ENCODE data around the gene LKAAEAR1.

Gene LKAAEAR1

DNA sequence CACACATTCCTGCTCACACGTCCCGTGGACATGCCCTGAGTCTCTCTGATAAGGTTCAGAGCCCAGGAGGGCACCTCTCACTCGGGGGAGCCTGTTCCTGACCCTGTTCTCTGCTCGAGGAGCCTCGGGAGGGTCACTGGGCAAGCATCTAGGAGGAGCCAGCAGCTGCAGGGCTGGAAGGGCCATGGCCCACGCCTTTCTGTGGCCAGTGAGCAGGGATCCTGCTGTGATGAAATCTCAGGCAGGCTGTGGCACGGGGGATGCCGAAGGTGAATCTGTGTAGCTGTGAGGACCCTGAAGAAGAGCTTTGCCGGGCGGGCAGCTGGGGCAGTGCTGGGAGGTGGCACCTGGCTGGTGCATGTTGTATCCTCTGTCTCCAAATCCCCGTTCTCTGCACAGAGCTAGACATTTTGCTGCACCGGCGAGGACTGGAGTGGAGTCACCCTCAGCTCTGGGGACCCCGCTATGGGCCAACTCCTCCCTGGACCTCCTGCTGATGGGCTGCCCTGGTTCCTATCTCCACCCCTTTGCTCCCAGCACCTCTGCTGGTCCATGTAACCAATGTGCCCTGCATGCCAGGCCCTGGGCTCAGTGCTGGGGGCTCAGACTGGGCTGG lies 30.3 kb upstream of the LKAAEAR1 start:
- no peaks in the 10 kb centered on the region for H3K36me3 Mint-ChIP-seq
- H3K27ac Mint-ChIP-seq = no peak overlapping the region
- H3K9me3 Mint-ChIP-seq = no peaks in the 10 kb centered on the region
- no peaks in the 10 kb centered on the region for H3K4me1 Mint-ChIP-seq
- H3K4me3 Mint-ChIP-seq = no peak overlapping the region
- no peaks in the 10 kb centered on the region for H3K27me3 Mint-ChIP-seq

DNA sequence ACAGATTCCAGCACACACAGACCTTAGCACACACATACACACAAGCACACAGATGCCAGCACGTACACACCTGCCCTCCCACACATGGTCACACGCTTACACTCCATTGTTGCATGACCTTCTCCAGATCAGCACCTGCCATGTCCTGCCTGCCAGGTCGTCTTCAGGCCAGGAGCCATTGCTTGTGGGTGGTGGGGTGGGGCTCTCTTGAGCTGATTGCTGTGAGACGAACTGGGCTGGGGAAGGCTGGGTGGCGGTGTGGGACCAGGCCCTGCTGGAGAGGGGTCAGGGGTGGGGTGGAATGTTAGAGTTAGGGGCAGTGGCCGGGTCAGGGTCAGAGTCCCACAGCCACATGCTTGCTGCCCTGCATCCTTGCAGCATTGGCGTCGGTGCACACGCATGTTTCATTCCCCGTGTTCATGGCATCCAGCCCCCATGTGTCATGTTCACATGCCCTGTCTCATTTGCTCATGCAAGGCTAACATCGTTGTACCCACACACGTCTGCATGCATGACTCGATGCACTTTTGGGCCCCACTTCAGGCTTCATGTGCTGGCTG lies 29.7 kb upstream of the LKAAEAR1 start:
- H3K4me1 Mint-ChIP-seq = no peaks in the 10 kb centered on the region

DNA sequence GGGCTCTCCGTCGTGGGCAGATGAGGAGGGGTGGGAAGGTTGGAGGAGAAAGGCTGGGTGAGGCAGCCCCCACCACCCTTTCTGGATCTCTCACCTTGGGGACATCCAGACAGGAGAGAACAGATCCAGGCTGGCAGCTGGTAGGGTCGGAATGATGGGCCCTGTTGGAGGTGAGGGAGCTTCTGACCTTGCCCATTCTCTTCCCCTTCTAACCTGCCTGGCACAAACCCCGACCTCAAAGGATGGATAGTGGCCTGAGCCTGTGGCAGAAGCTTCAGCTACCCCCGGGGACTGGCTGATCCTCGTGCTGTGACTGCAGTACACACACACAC lies 29.2 kb upstream of the LKAAEAR1 start:
- H3K27ac Mint-ChIP-seq = no peak overlapping the region
- H3K4me1 Mint-ChIP-seq = no peaks in the 10 kb centered on the region
- no peaks in the 10 kb centered on the region for H3K9me3 Mint-ChIP-seq
- H3K4me3 Mint-ChIP-seq = no peak overlapping the region
- H3K27me3 Mint-ChIP-seq = no peaks in the 10 kb centered on the region
- no peaks in the 10 kb centered on the region for H3K36me3 Mint-ChIP-seq

More for the DNA sequence above, 29.7 kb upstream of the LKAAEAR1 start:
- Mint-ChIP-seq H3K27me3 (no peaks in the 10 kb centered on the region), H3K27ac (no peak overlapping the region), H3K4me3 (no peak overlapping the region), H3K9me3 (no peaks in the 10 kb centered on the region), H3K36me3 (no peaks in the 10 kb centered on the region)

DNA sequence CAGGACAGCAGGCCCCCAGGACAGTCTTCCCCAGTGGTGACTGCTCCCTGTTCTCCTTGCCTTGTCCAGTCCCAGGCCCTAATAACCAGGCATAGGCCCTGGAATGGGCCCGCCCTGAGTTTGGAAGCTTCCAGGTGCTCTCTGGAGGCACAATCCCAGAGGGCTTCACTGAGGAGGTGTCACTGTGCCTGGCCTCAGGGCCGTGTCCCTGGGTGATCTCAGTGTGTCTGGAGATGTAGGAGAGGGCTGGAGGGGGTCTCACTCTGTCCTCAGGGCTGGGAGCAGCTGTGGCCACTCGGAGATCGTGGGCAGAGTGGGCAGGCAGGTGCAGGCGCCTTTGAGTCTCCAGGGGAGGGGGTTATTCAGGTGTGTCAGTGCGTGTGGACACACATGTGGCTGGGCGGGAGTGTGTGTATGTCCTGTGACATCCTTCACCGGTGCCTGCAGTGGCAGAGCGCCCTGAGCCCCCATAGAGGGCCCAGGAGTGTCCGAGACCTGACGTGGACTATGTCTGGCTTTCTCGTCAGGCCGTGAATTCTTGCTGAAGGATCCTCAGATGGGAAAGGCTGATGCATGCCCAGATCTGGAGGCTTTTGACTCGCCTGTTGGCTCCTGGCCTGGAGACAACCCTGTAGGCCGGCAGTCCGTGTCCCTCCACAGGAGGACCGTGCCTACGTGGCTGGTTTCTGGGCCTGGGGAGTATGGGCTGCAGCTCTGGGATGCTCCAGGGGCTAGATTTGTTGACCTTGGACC lies 28.7 kb upstream of the LKAAEAR1 start:
- H3K4me1 Mint-ChIP-seq = peaks cover 4% of the 10 kb centered on the region
- no peaks in the 10 kb centered on the region for H3K27me3 Mint-ChIP-seq
- H3K36me3 Mint-ChIP-seq = no peaks in the 10 kb centered on the region
- no peaks in the 10 kb centered on the region for H3K9me3 Mint-ChIP-seq
- no peak overlapping the region for H3K27ac Mint-ChIP-seq
- H3K4me3 Mint-ChIP-seq = no peak overlapping the region

DNA sequence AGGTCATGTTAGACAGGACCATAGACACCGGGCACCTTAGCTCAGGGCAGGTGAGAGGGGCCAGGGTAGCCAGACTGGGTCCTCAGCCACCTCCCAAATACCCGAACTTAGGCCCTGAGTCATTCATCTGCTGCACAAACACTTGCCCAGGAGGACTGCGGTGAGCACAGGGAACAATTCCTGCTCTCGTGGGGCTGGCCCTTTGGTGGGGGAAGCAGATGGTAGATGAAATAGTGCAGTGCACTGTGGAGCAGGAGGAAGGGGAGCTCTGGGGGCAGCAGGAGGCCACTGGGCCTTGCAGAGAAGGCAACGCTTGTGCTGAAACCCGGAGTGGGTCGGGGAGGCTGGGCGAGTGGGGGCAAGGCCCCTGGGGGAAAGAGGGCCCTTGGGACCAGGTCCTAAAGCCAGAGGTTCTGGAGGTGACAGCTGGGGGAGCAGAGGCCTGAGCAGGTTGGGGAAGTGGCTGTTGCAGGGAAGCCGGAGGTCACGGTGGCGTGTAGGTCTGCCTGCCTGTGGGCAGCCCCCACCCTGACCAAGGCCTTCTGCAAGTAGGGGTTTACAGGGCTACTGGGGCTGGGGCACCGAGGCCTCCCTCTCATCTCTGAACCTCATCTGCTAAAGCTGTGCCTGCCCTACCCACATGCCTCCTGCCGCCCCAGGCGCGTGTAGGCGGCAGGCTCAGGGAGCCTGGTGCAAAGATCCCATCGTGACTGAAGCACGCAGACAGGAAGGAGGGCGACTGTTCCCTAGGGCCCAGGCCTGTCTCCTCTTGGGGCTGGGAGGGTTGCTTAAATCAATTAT lies 27.8 kb upstream of the LKAAEAR1 start:
- H3K4me3 Mint-ChIP-seq = no peak overlapping the region
- H3K27ac Mint-ChIP-seq = no peak overlapping the region

DNA sequence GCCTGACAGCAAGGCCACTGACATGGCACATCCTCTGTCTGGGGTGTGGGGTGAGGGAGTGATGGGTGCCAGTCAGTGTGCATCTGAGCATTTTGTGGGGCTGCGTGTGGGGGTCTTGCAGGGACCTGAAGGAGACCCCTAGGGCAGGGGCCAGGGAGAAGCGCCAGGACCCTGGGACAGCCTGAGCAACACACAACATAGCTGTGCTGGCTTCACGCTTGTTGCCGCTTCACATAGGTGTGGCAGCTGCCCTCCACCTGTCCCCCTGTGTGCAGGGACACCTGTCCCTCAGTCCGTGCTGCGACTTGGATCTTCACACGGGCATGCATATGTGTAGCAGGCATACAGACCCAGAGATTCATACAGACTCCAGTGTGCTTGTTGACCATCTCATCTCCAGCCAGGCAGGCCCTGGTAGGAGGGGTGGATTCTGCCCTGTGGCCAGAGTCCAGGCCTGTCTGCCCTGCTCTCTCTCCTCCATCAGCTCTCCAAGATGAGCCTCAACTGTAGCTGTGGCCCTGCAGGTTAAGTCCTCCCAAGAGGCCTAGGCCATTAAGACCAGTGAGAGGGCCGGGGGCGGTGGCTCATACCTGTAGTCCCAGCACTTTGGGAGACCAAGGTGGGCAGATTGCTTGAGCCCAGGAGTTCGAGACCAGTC lies 26.3 kb upstream of the LKAAEAR1 start:
- Mint-ChIP-seq H3K4me3 (no peak overlapping the region), H3K27me3 (no peaks in the 10 kb centered on the region), H3K36me3 (no peaks in the 10 kb centered on the region), H3K4me1 (peaks cover 11% of the 10 kb centered on the region), H3K9me3 (no peaks in the 10 kb centered on the region), H3K27ac (no peak overlapping the region)

More for the DNA sequence above, 27.8 kb upstream of the LKAAEAR1 start:
- peaks cover 4% of the 10 kb centered on the region for H3K4me1 Mint-ChIP-seq
- no peaks in the 10 kb centered on the region for H3K36me3 Mint-ChIP-seq
- H3K27me3 Mint-ChIP-seq = no peaks in the 10 kb centered on the region
- no peaks in the 10 kb centered on the region for H3K9me3 Mint-ChIP-seq

DNA sequence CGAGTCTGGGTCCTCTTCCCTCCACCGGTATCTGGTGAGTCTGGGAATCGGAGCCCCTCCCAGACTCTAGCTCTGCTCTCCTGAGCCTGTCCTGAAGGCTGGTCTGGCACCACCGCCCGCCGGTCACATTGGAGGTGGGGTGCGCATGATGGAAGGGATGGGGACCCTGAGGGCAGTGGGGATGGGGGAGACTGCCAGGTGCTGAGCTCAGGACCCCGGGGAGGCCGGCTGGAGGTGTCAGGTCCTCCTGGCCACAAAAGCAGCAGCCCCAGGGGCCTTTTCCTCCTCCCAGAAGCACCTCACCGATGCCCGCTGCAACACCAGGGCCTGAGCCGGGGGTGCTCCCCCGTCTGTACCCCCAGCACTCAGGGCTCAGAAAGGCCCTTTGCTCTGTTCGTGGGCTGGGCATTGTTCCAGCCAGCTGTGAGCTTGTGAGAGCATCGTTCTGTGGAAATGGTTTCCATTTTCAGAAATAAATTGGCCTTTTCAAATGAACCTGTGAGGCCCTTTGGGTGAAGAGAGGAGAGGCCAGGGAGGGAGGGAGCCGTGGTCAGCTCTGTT lies 25.7 kb upstream of the LKAAEAR1 start:
- peaks cover 11% of the 10 kb centered on the region for H3K4me1 Mint-ChIP-seq
- H3K4me3 Mint-ChIP-seq = no peak overlapping the region
- H3K27me3 Mint-ChIP-seq = no peaks in the 10 kb centered on the region
- peak overlapping the region; percentile 23 for H3K27ac Mint-ChIP-seq
- H3K9me3 Mint-ChIP-seq = no peaks in the 10 kb centered on the region
- no peaks in the 10 kb centered on the region for H3K36me3 Mint-ChIP-seq

DNA sequence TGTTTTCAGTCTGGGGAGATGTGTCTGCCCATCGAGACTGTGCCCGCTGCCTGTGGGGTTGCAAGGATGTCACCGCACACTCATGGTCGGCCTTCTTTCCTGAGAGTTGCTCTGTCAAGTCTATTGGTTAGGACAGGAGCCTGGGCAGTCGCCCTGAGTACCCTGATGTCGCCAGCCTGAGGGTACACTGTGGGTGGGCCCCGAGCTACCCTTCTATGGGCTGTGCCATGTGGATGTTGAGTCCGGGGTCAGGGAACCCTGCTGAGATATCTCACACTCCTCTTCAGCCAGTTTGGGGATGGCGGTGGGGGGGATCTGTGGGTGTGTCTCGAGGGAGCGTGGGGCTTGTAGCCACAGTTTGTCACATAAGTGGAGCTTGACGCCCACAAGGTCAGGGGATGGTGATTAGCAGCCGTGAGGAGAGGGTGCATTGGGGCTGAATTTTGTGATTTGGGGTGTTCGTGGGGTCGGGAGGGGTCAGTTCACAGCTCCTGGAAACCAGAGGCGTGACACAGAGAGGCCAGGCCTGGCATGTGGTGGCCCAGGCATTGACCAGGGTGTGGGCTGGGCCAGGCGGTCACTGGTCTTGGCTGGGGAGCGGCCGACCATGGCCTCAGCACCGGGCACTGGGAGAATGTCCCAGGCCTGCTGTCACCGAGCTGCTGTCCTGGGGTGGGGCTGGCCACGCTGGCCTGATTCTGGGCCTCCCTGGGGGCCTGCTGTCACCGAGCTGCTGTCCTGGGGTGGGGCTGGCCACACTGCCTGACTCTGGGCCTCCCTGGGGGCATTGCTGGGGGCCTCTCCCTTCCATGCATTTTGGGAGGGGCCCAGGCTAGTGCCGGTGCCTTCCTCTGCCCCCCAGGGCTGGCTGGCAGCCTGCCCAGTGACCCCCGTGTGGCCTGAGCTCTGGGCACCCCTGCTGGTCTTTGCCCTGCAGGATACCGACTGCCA lies 24.8 kb upstream of the LKAAEAR1 start:
- no peaks in the 10 kb centered on the region for H3K9me3 Mint-ChIP-seq
- H3K27me3 Mint-ChIP-seq = no peaks in the 10 kb centered on the region
- H3K4me3 Mint-ChIP-seq = no peak overlapping the region
- H3K27ac Mint-ChIP-seq = peak overlapping the region; percentile 12
- no peaks in the 10 kb centered on the region for H3K36me3 Mint-ChIP-seq
- H3K4me1 Mint-ChIP-seq = peaks cover 11% of the 10 kb centered on the region

DNA sequence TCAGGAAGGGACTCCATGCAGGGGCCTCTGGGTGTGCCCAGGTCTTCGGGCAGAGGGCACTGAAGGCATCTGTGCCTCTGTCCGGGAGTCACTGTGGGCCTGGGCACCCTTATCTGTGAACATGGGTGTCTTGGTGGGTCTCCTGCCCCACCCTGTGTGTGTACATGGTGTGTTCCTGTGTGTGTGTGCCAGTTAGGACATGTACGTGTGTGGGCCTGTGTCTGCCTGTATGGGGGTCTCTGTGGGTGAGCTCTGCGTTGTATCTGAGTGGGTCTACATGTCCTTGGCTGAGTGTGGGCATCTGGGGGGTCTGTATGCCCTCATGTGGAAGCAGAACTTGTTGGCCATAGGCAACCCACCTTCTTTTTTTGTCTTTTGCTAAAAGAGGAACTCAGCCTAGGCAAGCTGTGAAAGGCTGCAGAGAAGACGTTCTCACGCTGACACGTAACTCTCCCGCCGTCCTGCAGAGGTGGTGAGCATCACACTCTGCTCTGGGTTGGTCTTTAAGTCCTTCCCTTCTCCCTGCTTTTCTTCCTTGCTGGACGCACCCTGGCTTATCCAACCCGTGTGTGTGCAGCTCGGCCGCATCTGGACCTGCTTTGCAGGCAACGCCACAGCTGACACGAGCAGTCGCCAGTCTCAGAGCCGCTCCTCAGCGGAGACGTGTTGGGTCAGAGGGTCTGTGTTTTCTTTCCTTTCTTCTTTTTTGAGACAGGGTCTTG lies 23.7 kb upstream of the LKAAEAR1 start:
- H3K4me3 Mint-ChIP-seq = no peak overlapping the region

DNA sequence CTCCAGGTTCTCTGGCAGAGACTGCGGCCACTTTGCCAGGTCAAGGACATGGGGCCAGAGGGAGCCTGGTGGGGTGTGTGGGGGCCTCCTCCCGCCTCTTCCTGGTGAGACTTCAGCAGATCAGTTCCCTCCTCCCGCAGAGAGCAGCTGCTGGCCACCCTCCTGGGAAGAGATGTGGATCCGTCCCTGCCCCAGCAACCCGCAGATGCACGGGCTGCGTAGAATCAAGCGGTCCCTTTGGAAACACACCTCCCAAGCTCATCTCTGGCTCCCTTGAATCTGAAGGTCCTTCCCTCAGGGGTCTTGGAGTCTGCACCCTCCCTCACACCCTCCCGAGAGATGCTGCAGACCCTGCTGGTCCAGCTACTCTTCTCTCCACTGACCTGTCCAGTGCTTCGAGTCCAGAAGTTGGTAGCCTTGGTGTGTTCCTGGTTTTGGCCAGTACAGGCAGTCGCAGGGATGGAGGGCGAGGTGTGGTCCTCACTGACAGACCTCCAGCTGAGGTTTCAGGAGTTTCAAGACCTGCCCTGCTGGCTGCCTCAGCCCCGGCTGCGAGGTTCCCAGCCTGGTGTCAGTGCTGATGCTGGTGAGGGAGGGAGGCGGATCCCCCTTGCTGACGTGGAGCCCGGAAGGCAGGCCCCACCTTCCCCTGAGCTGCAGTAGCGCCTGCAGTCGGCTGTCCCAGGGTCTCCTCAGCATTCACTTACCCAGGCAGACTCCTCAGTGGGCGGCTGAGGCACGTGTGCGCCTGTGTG lies 23.0 kb upstream of the LKAAEAR1 start, which contains the start of gene NPBWR2:
Gene NPBWR2, minus strand, starts transcription at position 585 of the 755 bp plus-strand sequence. CDS start 734 bp downstream, outside the sequence.
- H3K36me3 Mint-ChIP-seq = no peaks in the 10 kb centered on the region
- no peak within 1 kb of the TSS for H3K27ac Mint-ChIP-seq
- peaks cover 2% of the 10 kb centered on the region for H3K27me3 Mint-ChIP-seq
- no peaks in the 10 kb centered on the region for H3K9me3 Mint-ChIP-seq
- H3K4me3 Mint-ChIP-seq = no peak within 1 kb of the TSS
- peaks cover 11% of the 10 kb centered on the region for H3K4me1 Mint-ChIP-seq

More for the DNA sequence above, 23.7 kb upstream of the LKAAEAR1 start:
- Mint-ChIP-seq H3K4me1 (peaks cover 11% of the 10 kb centered on the region), H3K9me3 (no peaks in the 10 kb centered on the region), H3K27ac (no peak overlapping the region), H3K36me3 (no peaks in the 10 kb centered on the region), H3K27me3 (peaks cover 2% of the 10 kb centered on the region)

DNA sequence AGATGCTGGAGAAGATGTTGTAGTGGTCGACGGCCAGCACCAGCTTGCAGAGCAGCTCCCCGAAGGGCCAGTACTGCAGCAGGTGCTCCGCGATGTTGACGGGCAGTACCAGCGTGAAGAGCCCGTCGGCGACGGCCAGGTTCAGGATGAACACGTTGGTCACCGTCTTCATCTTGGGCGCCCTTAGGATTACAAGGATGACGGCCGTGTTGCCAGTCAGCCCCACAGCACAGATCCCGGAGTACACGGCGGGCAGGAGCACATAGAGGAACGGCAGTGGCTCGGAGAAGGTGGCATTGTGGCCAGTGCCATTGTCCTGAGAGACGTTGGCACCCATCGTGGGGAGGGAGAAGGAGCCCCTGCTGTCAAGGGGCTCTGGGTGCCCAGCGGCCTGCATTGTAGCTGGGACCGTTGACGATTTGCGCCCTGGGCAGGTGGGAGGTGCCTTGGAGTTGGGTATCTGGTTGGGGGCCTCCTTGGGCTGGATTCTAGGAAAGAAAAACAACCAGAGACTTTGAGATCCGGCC lies 22.3 kb upstream of the LKAAEAR1 start:
- H3K27ac Mint-ChIP-seq = no peak overlapping the region
- H3K4me1 Mint-ChIP-seq = peaks cover 13% of the 10 kb centered on the region
- H3K27me3 Mint-ChIP-seq = peaks cover 2% of the 10 kb centered on the region
- no peaks in the 10 kb centered on the region for H3K9me3 Mint-ChIP-seq
- H3K36me3 Mint-ChIP-seq = no peaks in the 10 kb centered on the region
- no peak overlapping the region for H3K4me3 Mint-ChIP-seq

DNA sequence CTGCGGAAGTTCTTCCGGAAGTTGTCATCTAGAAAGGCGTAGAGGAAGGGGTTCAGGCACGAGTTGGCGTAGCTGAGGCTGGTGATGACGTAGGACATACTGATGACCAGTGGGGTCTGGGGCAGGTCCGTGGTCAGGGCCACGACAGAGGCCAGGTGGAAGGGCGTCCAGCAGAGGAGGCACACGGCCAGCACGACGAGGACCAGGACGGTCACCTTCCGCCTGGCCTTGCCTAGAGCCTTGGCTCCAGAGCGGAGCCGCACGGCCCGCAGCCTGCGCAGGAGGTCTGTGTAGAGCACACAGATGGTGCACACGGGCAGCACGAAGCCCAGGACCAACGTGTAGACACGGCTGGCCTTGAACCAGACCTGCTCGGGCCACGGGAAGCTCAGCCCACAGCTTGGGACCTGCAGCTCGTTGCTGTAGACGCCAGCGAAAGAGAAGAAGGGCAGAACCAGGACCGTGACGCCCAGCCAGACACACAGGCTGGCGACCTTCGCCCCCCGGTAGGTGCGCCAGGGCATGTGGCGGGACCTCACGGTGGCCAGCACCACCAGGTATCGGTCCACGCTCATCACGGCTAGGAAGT lies 21.7 kb upstream of the LKAAEAR1 start:
- Mint-ChIP-seq H3K27ac (no peak overlapping the region), H3K9me3 (no peaks in the 10 kb centered on the region), H3K27me3 (peaks cover 4% of the 10 kb centered on the region), H3K36me3 (no peaks in the 10 kb centered on the region), H3K4me3 (no peak overlapping the region), H3K4me1 (peaks cover 18% of the 10 kb centered on the region)
